UCSD-AML1 (cell line): ENCODE measurements around the gene CHCHD10.
A peak's percentile ranks its signal among the peaks of the same experiment; 100 is the strongest.
"Not testable (repeated sequence)": the region's sequence is repeated elsewhere in the genome, so short reads cannot be mapped to it uniquely, and the experiment has no call there.

Source experiments
- DNase-seq: peaks from one replicate; lab custom pipeline; 2025; ENCODE audit not compliant: unreplicated experiment; lab: John Stamatoyannopoulos, UW

The CHCHD10 gene

DNA sequence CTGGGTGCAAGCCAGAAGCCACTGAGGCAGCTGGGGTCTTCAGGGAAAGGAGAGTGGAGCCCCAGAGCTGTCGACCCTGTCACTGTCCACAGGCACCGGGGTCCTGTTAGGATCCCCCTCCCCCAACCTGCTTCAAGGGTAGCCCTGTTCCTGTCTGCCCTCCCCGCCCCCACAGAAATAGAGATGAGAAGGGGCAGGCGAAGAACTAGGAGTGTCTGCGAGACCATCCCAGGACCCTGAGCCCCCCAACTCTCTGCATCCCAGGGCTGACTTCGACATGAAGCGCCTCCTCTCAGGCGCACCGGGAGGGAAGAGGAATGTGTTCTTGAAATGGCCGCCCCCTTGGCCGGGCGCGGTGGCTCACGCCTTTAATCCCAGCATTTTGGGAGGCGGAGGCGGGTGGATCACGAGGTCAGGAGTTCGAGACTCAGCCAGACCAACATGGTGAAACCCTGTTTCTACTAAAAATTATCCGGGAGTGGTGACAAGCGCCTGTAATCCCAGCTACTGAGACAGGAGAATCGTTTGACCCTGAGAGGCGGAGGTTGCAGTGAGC lies 16.3 kb downstream of the CHCHD10 start:
- DNase-seq = no peak

- DNase-seq = peak; percentile 87
These were observed 16.9 kb downstream of the CHCHD10 start, which contains the start of gene ZNF70 for GRCh38 chr22:23750714-23751440. Gene ZNF70 (minus strand): TSS chr22:23751112. CDS start chr22:23745140, 5,972 bp downstream.

- DNase-seq = no peak
These were observed 17.4 kb downstream of the CHCHD10 start for GRCh38 chr22:23750367-23750713.

GRCh38 chr22:23749841-23750301 lies 17.9 kb downstream of the CHCHD10 start:
- no peak for DNase-seq

DNA sequence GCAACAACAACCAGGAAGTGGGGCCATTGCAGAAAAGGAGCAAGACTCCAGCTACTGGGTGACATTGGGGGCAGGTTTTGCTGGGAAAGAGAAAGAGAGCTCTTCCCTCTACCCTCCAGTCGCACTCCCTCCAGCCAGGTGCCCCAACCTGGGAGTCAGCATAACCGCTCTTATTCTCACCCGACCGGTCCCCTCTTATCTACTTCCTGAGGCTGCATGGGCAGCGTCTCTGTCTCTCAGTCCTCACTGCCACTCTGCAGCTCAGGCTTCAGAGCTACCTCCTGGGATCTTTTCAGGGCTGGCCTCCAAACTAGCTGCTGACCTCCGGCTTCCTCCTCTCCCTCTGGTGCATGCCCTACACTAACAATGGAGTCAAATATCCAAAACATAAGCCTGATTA lies 22.0 kb downstream of the CHCHD10 start:
- no peak for DNase-seq

DNA sequence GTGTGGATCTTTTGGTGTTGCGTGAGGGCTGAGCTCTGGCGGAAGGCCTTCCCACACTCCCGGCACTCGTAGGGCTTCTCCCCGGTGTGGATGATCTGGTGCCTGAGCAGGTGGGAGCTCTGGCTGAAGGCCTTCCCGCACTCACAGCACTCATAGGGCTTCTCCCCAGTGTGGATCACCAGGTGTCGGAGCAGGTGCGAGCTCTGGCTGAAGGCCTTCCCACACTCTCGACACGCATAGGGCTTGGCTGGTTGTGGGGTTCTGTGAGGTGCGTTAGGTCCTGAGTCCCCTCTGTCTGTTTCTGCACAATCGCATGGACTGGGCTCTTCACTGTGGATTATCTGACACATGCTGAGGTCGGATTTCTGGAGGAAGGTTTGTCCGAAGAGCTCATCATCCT lies 23.3 kb downstream of the CHCHD10 start:
- DNase-seq = no peak

GRCh38 chr22:23744001-23744400 lies 23.8 kb downstream of the CHCHD10 start:
- DNase-seq = no peak

GRCh38 chr22:23743303-23743705 lies 24.5 kb downstream of the CHCHD10 start:
- DNase-seq = no peak

- no peak for DNase-seq
These were observed 25.1 kb downstream of the CHCHD10 start for GRCh38 chr22:23742505-23743264.

DNA sequence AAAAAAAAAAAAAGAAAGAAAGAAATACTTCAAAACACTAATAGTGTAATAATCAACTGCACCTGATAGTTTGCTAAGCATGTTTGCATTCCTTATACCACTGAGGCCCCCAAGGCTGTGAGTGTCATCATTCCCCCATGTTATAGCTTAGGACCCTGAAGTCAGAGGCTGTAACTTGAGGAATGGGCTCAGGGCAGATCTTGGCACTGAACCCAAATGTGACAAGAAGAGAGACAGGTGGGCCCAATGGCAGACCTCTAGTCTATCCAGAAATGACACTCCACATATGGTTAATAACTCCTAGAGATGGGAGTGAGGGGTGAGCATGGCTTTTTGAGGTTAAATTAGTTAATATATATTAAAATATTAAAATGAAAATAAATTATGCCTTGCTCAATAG lies 30.1 kb downstream of the CHCHD10 start:
- DNase-seq = no peak

GRCh38 chr22:23728108-23728507 lies 39.7 kb downstream of the CHCHD10 start:
- DNase-seq = not testable (repeated sequence)

GRCh38 chr22:23722724-23723123 lies 45.0 kb downstream of the CHCHD10 start:
- DNase-seq = no peak

GRCh38 chr22:23722160-23722559 lies 45.6 kb downstream of the CHCHD10 start:
- no peak for DNase-seq

DNA sequence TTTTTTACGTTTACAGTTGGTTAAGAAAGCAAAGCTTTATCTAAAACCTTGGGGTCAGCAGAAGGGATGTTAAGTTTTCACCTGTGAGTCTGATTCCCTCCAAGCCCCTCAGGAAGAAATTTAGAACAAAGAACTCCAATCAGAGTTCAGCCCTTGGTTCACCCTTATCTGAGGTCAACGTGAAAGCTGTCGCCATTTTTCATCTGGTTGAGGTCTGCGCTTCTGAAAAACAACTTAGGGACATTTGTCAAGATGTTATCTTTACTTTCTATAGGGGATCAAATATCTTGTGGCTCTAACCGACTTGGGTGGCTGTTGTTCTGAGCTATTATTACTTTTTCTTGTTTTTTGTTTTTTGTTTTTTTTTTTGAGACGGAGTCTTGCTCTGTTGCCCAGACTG lies 46.9 kb downstream of the CHCHD10 start:
- DNase-seq = no peak

GRCh38 chr22:23718371-23719165 lies 49.2 kb downstream of the CHCHD10 start:
- DNase-seq = no peak

GRCh38 chr22:23716811-23717801 lies 50.7 kb downstream of the CHCHD10 start:
- peak; percentile 86 for DNase-seq
